Fibroblast of skin of left quadriceps (primary cell): ENCODE results near the gene MRTFA.
A peak's percentile ranks its signal among the peaks of the same experiment; 100 is the strongest.

Experiments
- DNase-seq, 2 experiments: peaks; one replicate each; pipeline ENCODE4 v3.0.0-alpha.2; 2013; ENCODE audit warnings: low read depth in 2 of 2

MRTFA gene

DNA sequence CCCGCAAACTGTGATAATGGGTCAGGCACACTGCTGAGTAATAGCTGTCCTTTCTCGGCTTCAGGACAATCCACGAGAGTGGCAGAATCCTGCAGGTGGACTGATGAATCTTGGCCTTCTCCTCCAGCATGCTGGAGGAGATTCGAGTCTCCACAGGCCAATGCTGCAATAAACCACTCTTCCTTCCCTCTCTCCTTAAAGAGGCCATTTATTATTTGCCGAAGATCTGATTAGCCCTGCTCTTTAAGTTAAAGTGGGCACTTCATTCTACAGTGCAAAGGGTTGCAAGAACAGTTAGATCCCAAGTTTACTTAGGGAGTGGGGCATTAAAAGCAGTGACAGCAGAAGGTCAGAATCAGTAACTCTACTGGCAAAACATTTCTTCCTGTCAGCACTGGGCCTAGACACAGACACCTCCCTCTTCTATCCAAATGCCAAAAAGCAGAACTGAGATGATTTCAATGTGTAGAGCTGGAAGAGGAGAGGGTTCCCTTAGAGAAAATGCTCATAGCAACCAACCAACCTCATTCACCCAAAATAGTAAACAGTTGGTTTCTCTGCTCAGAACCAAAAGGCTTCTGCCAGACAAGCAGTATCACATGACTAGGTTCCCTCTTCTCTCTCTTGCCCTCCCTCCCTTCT lies 144.4 kb downstream of the MRTFA start:
- DNase-seq: no peak

DNA sequence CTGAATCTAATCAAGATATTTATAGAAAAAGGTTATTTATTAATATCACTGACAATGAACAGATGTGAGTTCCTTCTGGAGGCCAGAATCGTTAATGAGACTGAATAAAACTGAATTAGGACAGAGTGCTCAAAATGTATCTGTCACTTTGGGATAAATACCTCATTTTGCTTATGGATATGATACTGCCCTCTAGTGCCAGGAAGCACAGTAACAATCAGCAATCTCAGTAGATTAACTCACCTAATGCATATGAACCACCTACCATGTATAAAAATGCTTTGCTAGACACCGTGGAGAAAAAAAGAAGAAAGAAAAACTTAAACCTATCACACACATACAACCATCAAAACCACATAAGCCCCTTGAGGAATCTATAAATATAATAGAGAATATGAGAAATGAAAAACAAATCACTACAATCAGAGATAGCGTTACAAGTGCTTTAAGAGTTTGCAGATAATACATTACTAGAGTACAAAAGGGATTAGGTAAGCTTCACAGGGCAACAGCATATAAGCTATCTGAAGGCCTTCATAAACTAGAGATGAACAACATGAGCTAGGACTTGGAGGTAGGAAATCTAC lies 148.8 kb downstream of the MRTFA start:
- DNase-seq: no peak

DNA sequence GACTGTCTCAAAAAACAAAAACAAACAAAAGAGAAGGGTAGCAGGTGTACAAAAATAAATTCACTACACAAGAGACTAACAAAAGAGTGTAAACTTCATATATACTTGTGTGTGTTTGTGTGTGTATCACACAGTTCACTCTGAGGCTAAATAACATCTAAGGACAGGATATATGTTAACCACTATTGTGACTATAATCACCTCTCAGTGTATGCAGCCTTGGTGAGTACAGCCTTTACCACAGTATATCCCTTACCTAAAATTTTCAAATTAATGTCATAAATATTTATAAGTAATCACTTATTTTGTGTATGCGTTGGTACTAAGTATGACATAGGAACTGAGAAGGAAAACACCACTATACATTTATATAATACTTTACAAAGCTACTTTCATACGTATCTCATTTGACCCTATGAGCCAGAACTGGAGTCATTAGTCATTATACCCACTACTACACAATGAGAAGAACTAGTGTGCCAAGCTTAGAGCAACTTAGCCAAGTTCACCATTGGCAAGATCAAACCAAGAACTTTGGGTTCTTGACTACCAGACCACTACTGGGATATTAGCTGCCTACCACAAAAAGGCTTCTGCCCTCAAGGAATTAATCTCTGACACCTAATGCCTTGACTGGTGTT lies 149.4 kb downstream of the MRTFA start:
- no peak for DNase-seq

DNA sequence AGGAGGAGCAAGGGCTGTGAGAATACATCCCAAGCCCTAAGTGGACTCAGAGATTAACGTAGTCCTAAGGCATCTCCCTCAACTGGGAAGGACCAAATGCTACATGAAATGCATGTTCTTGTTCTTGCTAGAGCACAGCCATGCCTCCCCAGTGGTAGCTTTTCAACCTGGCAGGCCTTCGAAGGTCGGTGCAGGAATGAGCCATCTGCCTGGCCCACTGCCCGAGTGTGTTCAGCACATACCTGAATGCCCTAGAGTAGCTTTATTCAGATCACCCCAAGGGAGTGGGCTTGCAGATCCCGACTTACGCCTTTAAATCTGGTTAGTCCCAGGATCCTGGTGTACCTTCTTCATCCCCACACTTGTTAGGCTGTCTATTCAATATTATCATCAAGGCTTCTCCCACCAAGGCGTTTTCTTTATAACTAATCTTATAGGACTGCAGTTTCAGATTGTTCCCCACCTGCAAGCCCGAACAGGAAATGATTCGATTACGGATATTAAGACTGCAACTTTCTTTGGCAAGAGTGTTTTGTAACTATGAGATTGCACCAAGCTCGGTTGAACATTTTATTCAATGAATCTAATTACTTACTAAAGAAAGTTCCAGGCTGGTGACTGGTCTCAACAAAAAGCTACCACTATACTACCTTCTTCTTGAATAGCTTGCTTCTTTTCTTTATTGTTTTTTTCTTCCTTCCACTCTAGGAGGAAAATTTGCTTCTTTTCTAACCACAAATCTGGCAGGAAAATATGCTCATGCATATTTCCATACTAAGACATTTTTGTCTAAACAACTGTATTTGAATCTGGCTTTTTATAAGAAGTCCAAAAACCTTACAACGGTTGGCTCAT lies 150.5 kb downstream of the MRTFA start:
- DNase-seq: no peak

DNA sequence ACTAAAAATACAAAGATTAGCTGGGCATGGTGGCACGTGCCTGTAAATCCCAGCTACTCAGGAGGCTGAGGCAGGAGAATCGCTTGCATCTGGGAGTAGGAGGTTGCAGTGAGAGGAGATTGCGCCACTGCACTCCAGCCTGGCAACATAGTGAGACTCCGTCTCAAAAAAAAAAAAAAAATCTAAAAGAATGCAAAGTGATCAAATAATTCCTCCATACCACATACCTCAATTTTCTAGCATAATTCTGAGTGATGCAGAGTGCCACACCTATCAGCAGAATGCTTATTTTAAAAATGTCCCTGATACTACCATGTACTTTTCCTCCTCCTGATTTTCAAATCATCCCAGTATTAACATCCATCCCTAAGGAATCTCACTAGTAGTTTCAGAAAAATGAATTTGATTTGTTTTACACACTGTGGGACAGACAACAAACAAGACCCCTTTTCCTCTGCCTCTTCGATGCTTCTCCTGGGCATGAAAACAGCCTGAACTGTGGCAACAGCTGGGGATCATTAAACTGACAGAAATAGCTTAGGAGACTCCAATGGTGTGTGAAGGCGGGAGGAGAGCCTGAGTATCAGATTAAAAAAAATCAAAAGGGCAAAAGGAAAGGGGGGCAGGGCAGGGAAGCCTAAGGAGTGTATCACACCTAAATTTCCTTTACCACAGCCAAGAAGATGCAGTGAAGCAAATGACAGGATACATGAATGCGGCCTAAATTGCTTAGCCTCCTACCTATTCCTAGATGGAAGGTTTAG lies 151.4 kb downstream of the MRTFA start:
- DNase-seq: peak; percentile 48 to 51

DNA sequence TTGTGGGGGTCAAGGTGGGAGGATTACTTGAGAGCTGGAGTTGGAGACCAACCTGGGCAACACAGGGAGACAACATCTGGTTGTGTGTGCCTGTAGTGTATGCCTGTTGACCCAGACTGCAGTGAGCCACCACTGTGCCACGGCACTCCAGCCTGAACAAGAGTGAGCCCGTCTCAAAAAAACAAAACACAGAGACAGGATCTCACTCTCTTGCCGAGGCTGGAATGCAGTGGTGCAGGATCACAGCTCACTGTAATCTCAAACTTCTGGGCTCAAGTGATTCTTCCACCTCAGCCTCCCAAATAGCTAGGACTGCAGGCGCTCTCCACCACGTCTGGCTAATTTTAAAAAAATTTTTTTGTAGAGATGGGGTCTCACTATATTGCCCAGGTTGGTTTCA lies 153.6 kb downstream of the MRTFA start:
- DNase-seq: no peak

DNA sequence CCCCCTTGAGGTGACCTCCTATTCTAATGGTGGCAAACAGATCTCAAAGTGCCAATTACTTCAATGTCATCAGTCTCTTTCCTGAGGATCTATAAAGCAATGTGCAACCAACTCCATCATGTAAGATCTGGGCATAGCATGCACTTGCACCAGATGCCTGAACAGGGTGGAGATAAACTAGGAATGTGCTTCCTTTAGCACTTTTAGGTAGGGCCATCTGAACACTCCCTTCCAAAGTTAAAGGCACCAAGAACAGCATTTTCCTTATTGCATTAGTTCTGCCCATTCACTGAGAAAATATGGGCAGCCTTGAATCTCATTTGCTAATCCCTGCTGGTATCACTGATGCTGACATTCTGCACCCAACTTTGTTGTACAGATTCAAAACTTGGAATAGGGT lies 154.1 kb downstream of the MRTFA start:
- no peak for DNase-seq

DNA sequence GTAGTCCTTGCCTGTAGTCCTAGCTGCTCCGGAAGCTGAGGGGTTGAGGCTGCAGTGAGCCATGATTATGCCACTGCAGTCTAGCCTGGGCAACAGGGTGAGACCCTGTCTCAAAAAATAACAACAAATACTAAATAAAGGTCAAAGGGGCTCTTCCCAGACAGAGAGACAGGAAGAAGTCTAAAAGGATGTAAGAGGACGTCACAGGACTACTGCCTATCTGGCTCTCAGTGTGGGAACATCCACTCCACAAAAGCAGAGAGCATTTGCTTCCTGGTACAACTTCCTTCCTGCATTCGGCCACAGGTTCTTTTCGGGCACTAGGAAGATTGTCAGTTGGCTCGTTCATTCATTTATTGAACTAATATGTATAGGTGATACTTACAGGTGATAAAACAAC lies 155.5 kb downstream of the MRTFA start:
- no peak for DNase-seq

DNA sequence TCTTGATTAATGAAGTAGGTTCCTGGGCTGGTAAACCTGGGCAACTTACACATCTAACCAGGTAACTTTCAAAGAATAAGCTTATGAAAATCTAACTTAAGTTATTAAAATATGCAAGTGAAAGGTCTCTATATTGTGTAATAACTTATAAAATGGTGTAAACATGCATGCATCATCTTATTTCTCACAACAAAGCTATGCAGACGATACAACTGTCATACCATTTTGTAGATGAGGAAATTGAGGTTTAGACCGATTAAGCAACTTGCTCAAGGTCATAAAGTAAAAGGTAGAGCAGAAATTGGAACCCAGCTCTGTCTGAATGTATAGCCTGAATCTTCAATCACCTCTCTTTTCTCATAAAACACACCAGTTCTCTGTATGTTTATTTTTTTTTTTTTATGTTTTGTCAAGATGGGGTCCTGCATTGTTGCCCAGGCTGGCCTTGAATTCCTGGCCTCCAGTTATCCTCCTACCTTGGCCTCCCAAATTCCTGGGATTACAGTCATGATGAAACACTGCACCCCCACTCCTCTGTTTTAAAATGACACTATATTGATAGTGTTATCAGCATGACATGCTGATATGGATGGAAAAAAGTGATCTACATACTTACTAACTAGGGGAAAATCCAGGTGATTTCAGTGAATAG lies 156.5 kb downstream of the MRTFA start:
- DNase-seq: no peak

DNA sequence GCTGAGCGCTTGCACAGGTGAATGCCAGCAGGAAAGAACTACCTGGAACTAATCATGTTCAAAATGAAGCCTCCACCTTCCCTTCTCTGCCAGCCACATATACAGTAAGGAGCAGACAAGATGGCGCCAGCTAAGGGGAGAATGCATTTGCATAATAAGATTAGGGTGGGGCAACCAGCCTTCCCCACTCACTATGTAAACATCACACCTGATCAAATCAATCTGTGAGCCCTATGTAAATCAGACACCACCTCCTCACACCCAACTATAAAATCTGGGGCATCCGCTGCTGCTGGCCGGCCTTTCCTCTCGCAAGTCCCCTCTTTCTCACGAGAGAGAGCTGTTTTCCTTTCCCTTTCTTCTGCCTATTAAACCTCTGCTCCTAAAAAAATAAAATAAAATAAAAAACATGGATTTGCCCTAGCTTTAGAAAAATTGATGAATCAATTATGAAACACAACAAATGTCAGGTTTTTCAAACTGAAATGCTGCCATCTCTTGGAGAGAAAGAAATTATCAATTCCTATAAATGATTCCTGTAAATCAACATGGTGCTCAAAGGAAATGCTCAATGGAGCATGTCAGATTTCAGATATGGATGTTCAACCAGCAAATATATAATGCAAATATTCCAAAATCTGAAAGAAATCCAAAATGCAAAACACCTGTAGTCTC lies 157.3 kb downstream of the MRTFA start:
- DNase-seq: no peak

DNA sequence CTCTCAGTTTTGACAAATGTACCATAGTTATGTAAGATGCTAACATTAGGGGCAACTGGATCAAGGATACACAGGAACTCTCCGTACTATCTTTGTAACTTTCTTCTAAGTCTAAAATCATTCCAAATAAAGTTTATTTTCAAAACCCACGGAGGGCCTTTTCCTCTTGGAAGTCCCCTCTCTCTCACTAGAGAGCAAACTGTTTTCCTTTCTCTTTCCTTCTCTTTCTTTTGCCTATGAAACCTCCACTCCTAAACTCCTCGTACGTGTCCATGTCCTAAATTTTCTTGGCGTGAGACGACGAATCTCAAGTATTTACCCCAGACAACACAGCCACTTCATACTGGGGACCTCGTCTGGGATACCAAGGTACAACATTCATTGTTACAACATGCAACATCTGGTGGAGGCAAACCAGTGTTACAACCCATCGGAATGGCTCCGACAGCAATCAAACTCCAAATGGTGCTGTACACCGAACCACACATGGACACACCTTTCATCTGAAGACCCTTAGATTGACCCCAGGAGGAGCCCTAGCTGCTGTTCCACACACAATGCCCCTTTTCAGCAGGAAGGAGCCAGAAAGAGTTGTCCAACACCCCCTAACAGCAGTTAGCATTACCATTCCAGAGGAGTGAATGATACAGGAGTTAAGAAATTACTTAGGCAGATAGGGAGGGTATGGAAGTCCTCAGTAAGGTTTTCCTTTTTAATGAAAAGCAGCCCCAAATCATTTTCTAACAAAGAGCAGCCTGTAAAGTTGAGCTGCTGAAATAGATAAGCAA lies 158.0 kb downstream of the MRTFA start:
- DNase-seq: no peak

DNA sequence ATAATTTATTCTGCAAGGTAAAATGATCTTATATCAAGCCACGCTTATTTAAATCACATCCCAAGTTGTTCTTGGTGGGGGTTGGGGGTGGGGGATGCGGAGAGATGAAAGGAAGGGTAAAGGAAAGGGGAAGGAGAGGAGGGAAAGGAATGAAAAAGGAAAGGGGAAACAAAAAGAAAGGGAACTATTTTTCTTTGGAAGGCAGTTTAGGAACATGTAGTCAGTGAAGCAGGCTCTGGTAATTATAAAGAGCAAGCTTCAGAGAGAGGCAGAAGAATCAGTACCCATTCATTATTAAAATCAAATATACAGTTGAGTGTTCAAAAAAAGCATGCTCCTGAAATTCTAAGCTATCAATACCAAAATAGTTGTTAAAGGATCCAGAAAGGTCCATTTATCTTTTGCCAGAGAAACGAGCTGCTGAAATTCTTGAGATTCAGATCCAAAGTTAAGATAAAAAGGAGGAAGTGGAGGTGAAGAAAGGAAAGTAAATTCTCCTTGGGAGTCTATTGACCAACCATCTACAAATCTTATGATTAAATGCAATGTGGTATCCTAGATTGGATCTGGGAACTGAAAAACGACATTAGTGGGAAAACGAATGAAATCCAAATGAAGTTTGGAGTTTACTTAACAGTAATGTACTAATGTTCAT lies 158.7 kb downstream of the MRTFA start:
- DNase-seq: no peak

DNA sequence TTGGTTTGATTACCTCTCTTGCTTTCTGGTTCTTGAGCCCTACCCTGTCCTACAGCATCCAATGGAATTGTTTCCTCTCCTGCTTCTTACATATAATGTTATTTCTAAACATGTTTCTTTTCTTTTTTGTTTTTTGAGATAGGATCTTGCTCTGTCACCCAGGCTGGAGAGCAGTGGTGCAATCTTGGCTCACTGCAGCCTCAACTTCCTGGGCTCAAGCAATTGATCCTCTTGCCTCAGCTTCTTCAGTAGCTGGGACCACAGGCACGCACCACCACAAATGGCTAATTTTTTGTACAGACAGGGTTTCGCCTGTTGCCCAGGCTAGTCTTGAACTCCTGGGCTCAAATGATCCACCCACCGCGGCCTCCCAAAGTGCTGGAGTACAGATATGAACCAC lies 160.2 kb downstream of the MRTFA start:
- no peak for DNase-seq

DNA sequence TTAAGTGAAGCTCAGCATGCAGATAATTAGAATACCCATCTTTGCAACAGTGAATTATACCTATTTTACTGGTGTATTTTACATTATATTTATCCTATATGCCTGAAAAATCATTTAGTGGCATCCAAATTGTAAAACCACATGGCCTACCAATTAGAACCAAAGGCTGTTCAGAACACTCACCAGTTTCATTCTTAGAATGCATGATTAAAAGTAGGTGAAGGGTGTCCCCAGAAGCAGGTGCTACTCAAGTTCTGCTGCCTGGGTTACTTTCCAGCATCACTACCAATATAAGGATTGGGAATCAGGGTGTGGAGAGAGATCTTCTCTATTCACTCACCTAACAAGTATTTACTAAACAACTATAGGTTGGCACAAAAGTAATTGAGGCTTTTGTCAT lies 162.8 kb downstream of the MRTFA start:
- DNase-seq: no peak

DNA sequence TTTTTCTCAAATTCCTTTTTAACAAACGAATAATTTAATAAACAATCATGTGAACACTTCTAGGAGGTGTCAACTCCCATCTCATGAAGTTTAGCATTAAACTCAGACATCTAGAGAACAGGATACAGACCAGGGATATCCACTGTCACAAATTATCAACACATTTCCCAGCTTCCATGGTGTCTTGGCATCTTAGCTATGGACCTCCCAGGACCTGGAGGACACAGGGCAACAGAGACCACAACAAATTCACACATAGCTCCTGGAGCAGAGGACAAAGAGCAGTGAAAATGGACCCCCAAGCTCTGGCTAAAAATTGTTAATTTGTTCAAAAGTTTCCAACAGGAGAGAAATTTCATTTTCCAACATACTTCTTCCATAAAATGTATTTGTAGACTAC lies 163.9 kb downstream of the MRTFA start:
- no peak for DNase-seq

DNA sequence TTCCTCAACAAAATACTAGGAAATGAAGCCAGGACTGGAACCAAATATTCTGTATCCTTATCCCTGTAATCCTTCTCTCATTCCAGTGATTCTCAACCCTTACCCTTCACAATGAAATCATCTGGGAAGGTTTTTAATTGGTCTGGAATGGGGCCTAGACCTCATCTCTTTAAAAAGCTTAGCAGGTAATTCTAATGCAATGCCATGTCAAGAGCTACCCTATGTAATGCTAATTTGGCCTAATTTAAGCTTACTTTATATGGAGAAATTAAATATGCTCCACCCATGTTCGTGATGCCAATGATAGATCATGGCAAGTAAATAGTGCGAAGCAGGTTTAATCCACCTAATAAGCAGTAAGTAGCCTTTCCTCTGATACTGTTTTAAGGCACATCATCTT lies 164.5 kb downstream of the MRTFA start:
- no peak for DNase-seq

DNA sequence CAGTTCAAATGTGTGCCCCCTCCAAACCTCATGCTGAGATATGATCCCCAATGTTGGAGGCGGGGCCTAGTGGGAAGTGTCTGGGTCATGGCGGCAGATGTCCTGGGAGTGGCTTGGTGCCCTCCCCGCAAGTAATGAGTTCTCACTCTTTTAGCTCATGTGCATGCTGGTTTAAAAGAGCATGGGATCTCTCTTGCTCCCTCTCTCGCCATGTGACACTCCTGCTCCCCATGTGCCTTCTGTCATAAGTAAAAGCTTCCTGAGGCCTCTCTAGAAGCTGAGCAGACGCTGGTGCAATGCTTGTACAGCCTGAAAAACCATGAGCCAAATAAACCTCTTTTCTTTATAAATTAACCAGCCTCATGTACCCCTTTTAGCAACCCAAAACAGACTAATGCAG lies 167.3 kb downstream of the MRTFA start:
- DNase-seq: no peak

DNA sequence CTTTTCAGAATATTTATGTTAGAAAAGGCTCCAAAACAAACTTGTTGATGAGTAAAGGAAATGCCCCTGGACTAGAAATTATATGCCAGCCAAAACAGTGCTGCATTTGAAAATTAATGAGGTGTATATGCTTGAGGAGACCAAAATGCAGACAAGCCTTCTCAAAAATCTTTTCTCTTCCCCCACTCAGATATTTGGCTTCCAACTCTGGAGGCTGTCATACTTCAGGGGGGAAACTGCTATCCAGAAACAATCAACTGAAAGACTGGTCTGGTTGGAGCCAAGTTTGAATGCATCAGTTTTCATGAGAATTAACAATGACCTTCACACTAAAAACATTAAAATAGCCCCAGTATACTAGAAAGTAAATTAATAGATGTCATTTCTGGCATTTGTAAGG lies 167.9 kb downstream of the MRTFA start:
- no peak for DNase-seq

DNA sequence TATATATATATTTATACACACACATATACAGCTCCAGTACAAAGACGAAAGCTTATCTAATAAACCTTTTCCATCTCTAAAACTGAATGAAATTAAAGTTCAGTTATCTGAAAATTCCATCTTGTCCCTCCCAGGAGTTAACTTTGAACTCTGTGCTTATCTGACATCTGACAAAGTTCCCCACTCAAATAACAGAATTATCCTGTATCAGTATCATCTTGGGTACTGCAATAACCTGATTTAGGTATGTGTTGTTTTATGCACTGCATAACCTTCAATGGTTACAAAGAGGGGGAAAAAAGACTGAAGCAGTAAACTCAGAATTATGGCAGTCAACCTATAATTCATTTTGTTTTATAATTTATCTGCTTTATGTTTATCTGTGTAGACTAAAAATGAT lies 169.5 kb downstream of the MRTFA start:
- DNase-seq: no peak
